Gastroesophageal sphincter (tissue), 4 donors: ENCODE results near the gene XRCC4. TPM values are rescaled to one million over a fixed set of nuclear protein-coding genes. Genes with fewer than 3 reads are reported as not detected.

ENCODE experiments used
- ATAC-seq: fragments of 150-250 bp; one replicate; pipeline ENCODE4 v1.9.1; 2016; ENCODE audit warnings: mild to moderate bottlenecking, moderate library complexity
- H3K27ac ChIP-seq, 4 donors: fragments of 200-600 bp; sonication (generic) in 3 of 4; 1 replicate in 3 of 4; 2 replicates in 1 of 4; pipeline ENCODE4 v1.5.1; 2016 to 2019
- H3K27me3 ChIP-seq: fragments of 200-600 bp; sonication (generic); one replicate; pipeline ENCODE4 v1.5.1; 2019
- H3K36me3 ChIP-seq, 2 donors: fragments of 200-600 bp; sonication (generic); one replicate each; pipeline ENCODE4 v1.5.1; 2019; ENCODE audit warnings: control low read depth in 1 of 2
- H3K4me1 ChIP-seq, 3 donors: fragments of 200-600 bp; sonication (generic); 1 replicate in 2 of 3; 2 replicates in 1 of 3; pipeline ENCODE4 v1.5.1; 2016 to 2019; ENCODE audit warnings: control low read depth in 2 of 3
- H3K4me3 ChIP-seq, 2 donors: fragments of 200-600 bp; sonication (generic); one replicate each; pipeline ENCODE4 v1.5.1; 2019; ENCODE audit warnings: mild to moderate bottlenecking in 1 of 2, moderate library complexity in 1 of 2
- H3K9me3 ChIP-seq, 3 donors: fragments of 200-600 bp; sonication (generic); one replicate each; pipeline ENCODE4 v1.5.1; 2017 to 2019; ENCODE audit warnings: control low read depth in 2 of 3
- EP300 ChIP-seq: sonication (generic); formaldehyde crosslinking; IDR thresholded peaks from one replicate; pipeline ENCODE4 v1.6.1; 2017; ENCODE audit warnings: antibody characterized with exemption, mild to moderate bottlenecking
- POLR2A ChIP-seq, 2 donors: fragments of 450-650 bp; IDR thresholded peaks; one replicate each; pipeline ENCODE4 v1.6.1; 2017; ENCODE audit warnings: antibody characterized with exemption in 2 of 2, mild to moderate bottlenecking in 2 of 2, moderate library complexity in 1 of 2
- POLR2AphosphoS5 ChIP-seq: sonication (generic); formaldehyde crosslinking; IDR thresholded peaks from one replicate; pipeline ENCODE4 v1.6.1; 2017; ENCODE audit warnings: antibody characterized with exemption
- small RNA-seq, 4 donors: library from RNA; depleted of rRNA; stranded (forward); fragments of <200 nt; gene quantifications; one replicate each; pipeline ENCODE3, GENCODE V24; 2016
- total RNA-seq, 4 donors: library from RNA; depleted of rRNA; stranded (reverse); fragments of >200 nt; gene quantifications; one replicate each; pipeline ENCODE4 v1.1.0, GENCODE V29; 2016
- TF ChIP-seq, protein P1 (sequence below), 4 experiments: fragments of 200-600 bp in 2 of 4; fragments of 450-650 bp in 2 of 4; sonication (generic) in 1 of 4; IDR thresholded peaks; one replicate each; pipeline ENCODE4 v1.5.1; 2017 to 2019; ENCODE audit warnings: antibody characterized with exemption in 4 of 4, mild to moderate bottlenecking in 2 of 4, moderate library complexity in 2 of 4

The XRCC4 gene
- total RNA-seq, 4 donors from 2014 or later: 3.7 to 9.3 (median 5.4) TPM

DNA sequence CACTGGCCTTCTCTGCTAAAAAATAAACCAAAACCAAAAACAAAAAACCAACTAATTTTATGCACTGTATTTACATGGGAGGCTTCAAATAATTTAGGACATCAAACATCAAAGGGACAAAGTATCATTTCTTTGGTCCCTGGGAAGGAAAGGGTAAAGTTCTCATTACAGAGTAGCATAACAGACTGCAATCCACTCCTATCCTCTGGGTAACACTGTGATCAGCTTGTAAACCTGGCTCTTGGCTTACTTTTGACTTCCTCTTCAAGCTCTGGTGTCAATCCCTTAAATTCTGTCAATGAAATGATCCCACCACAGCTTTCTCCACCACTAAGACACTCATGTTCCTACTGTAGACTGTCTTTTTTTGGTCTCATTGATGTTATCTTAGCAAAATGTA lies 324.4 kb downstream of the XRCC4 start:
- H3K9me3 ChIP-seq: no peaks in the 10 kb centered on the region
- no peak for TF ChIP-seq POLR2A (IDR thresholded peaks at IDR 0.05)
- TF ChIP-seq EP300: no peak
- no peak for TF ChIP-seq POLR2AphosphoS5
- TF ChIP-seq, protein P1, sequence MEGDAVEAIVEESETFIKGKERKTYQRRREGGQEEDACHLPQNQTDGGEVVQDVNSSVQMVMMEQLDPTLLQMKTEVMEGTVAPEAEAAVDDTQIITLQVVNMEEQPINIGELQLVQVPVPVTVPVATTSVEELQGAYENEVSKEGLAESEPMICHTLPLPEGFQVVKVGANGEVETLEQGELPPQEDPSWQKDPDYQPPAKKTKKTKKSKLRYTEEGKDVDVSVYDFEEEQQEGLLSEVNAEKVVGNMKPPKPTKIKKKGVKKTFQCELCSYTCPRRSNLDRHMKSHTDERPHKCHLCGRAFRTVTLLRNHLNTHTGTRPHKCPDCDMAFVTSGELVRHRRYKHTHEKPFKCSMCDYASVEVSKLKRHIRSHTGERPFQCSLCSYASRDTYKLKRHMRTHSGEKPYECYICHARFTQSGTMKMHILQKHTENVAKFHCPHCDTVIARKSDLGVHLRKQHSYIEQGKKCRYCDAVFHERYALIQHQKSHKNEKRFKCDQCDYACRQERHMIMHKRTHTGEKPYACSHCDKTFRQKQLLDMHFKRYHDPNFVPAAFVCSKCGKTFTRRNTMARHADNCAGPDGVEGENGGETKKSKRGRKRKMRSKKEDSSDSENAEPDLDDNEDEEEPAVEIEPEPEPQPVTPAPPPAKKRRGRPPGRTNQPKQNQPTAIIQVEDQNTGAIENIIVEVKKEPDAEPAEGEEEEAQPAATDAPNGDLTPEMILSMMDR (IDR thresholded peaks at IDR 0.05): no peak
- H3K4me3 ChIP-seq: no peak overlapping the region
- H3K4me1 ChIP-seq: no peaks in the 10 kb centered on the region
- no peaks in the 10 kb centered on the region for H3K36me3 ChIP-seq
- no peaks in the 10 kb centered on the region for H3K27me3 ChIP-seq
- H3K27ac ChIP-seq: no peak overlapping the region
- ATAC-seq: no peak

Small RNA genes within 50 kb of the gene (small RNA-seq; reads per million reads assigned to genes)
- 0.26 to 4.1 (median 1.2) reads per million in 4 donors for gene SCARNA18

Other genes with a start within 250 kb of the XRCC4 start
- gene TMEM167A, start 153 bp upstream of the XRCC4 start, total RNA-seq: 10 to 100 TPM; 23.5 to 53.4 (median 39.5) TPM